ENCODE measurements around the gene PGPEP1.

- no peak for TF ChIP-seq BHLHE40 (IDR thresholded peaks at IDR 0.05; ENCODE audit: borderline replicate concordance)
- TF ChIP-seq L3MBTL2 (conservative IDR thresholded peaks at IDR 0.05), result no peak
- TF ChIP-seq SP1 (IDR thresholded peaks at IDR 0.05), result no peak
- TF ChIP-seq ARNT (IDR thresholded peaks at IDR 0.05), result no peak
- no peak for TF ChIP-seq NFRKB (IDR thresholded peaks at IDR 0.05)
- no peak for TF ChIP-seq FOXK2 (IDR thresholded peaks at IDR 0.05)
- no peak for TF ChIP-seq FOXM1 (IDR thresholded peaks at IDR 0.05; ENCODE audit: borderline replicate concordance)
- TF ChIP-seq TARDBP (IDR thresholded peaks at IDR 0.05), result no peak
- TF ChIP-seq, protein P1, sequence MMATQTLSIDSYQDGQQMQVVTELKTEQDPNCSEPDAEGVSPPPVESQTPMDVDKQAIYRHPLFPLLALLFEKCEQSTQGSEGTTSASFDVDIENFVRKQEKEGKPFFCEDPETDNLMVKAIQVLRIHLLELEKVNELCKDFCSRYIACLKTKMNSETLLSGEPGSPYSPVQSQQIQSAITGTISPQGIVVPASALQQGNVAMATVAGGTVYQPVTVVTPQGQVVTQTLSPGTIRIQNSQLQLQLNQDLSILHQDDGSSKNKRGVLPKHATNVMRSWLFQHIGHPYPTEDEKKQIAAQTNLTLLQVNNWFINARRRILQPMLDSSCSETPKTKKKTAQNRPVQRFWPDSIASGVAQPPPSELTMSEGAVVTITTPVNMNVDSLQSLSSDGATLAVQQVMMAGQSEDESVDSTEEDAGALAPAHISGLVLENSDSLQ (IDR thresholded peaks at IDR 0.05), result no peak
- TF ChIP-seq HDGF (IDR thresholded peaks at IDR 0.05; ENCODE audit: borderline replicate concordance), result no peak
Measured at GRCh38 chr19:18342090-18342632, 1.8 kb downstream of the PGPEP1 start.

All from HEK293T (cell line).